ENCODE data around the gene LPAR2. TPM values are rescaled to one million over a fixed set of nuclear protein-coding genes. Genes with fewer than 3 reads are reported as not detected.

Gene LPAR2
- total and polyA plus RNA-seq, 2 experiments from 2014 or later = 39.4 to 63.1 TPM

GRCh38 chr19:19670070-19670551, 42.1 kb upstream of the LPAR2 start:
- peak overlapping the region; percentile 91 for H3K27ac Mint-ChIP-seq
- peaks cover 16% of the 10 kb centered on the region for H3K27me3 Mint-ChIP-seq (ENCODE audit: insufficient read depth, low read depth, poor library complexity)
- Histone ChIP-seq H3K4me1 (ENCODE audit: insufficient read depth) (peaks cover 19% of the 10 kb centered on the region), H3F3A (replicated peaks; ENCODE audit: low read depth) (peaks cover 26% of the 10 kb centered on the region), H3K79me2 (replicated peaks; ENCODE audit: insufficient read depth) (peaks cover 60% of the 10 kb centered on the region), H3K27me3 (ENCODE audit: insufficient read depth) (no peaks in the 10 kb centered on the region), H3K4me3 (peak overlapping the region; percentile 92), H2AFZ (no peak overlapping the region), H4K20me1 (replicated peaks; ENCODE audit: insufficient read depth) (peaks cover 43% of the 10 kb centered on the region), H3K9me2 (ENCODE audit: insufficient read depth) (0 out of 2 replicates have a peak, but pooled peaks cover 2% of the 10 kb centered on the region), H3K4me2 (peak overlapping the region; percentile 81), H3K27ac (ENCODE audit: low read depth) (peak overlapping the region; percentile 89), H3K36me3 (ENCODE audit: insufficient read depth) (peaks cover 9% of the 10 kb centered on the region)
- peak overlapping the region; percentile 92 for H3K4me3 Mint-ChIP-seq
- peaks cover 16% of the 10 kb centered on the region; the same call in 2 of the 3 replicates for H3K4me1 Mint-ChIP-seq
- no peaks in the 10 kb centered on the region for H3K9me3 Mint-ChIP-seq
- peaks cover 42% of the 10 kb centered on the region for H3K36me3 Mint-ChIP-seq (ENCODE audit: low read depth)
- peak; percentile 39 for ATAC-seq
- DNase-seq (ENCODE audit: low spot score) = peak; percentile 88
- TF ChIP-seq ZNF462 (CRISPR knock-in tag; IDR thresholded peaks at IDR 0.05) = no peak
- TF ChIP-seq EZH2phosphoT487 (IDR thresholded peaks at IDR 0.05; ENCODE audit: unreplicated experiment) = no peak
- TF ChIP-seq, protein P1, sequence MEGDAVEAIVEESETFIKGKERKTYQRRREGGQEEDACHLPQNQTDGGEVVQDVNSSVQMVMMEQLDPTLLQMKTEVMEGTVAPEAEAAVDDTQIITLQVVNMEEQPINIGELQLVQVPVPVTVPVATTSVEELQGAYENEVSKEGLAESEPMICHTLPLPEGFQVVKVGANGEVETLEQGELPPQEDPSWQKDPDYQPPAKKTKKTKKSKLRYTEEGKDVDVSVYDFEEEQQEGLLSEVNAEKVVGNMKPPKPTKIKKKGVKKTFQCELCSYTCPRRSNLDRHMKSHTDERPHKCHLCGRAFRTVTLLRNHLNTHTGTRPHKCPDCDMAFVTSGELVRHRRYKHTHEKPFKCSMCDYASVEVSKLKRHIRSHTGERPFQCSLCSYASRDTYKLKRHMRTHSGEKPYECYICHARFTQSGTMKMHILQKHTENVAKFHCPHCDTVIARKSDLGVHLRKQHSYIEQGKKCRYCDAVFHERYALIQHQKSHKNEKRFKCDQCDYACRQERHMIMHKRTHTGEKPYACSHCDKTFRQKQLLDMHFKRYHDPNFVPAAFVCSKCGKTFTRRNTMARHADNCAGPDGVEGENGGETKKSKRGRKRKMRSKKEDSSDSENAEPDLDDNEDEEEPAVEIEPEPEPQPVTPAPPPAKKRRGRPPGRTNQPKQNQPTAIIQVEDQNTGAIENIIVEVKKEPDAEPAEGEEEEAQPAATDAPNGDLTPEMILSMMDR (conservative IDR thresholded peaks at IDR 0.05; ENCODE audit: low read depth in 2 of 2) = no peak
- TF ChIP-seq POLR2AphosphoS5 (IDR thresholded peaks at IDR 0.05; ENCODE audit: low read depth) = no peak
- no peak for TF ChIP-seq STAT1 (IDR thresholded peaks at IDR 0.05; ENCODE audit: unreplicated experiment)
- no peak for TF ChIP-seq ZNF331 (CRISPR knock-in tag; IDR thresholded peaks at IDR 0.05; ENCODE audit: low read depth)
- no peak for TF ChIP-seq CREB1 (CRISPR knock-in tag; IDR thresholded peaks at IDR 0.05; ENCODE audit: low read depth)
- TF ChIP-seq JUNB (IDR thresholded peaks at IDR 0.05; ENCODE audit: unreplicated experiment) = no peak
- no peak for TF ChIP-seq NANOG (IDR thresholded peaks at IDR 0.05; ENCODE audit: borderline replicate concordance)
- TF ChIP-seq, protein P2, sequence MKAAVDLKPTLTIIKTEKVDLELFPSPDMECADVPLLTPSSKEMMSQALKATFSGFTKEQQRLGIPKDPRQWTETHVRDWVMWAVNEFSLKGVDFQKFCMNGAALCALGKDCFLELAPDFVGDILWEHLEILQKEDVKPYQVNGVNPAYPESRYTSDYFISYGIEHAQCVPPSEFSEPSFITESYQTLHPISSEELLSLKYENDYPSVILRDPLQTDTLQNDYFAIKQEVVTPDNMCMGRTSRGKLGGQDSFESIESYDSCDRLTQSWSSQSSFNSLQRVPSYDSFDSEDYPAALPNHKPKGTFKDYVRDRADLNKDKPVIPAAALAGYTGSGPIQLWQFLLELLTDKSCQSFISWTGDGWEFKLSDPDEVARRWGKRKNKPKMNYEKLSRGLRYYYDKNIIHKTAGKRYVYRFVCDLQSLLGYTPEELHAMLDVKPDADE (IDR thresholded peaks at IDR 0.05) = no peak
- TF ChIP-seq, protein P3, sequence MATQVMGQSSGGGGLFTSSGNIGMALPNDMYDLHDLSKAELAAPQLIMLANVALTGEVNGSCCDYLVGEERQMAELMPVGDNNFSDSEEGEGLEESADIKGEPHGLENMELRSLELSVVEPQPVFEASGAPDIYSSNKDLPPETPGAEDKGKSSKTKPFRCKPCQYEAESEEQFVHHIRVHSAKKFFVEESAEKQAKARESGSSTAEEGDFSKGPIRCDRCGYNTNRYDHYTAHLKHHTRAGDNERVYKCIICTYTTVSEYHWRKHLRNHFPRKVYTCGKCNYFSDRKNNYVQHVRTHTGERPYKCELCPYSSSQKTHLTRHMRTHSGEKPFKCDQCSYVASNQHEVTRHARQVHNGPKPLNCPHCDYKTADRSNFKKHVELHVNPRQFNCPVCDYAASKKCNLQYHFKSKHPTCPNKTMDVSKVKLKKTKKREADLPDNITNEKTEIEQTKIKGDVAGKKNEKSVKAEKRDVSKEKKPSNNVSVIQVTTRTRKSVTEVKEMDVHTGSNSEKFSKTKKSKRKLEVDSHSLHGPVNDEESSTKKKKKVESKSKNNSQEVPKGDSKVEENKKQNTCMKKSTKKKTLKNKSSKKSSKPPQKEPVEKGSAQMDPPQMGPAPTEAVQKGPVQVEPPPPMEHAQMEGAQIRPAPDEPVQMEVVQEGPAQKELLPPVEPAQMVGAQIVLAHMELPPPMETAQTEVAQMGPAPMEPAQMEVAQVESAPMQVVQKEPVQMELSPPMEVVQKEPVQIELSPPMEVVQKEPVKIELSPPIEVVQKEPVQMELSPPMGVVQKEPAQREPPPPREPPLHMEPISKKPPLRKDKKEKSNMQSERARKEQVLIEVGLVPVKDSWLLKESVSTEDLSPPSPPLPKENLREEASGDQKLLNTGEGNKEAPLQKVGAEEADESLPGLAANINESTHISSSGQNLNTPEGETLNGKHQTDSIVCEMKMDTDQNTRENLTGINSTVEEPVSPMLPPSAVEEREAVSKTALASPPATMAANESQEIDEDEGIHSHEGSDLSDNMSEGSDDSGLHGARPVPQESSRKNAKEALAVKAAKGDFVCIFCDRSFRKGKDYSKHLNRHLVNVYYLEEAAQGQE (IDR thresholded peaks at IDR 0.05; ENCODE audit: unreplicated experiment) = no peak
- TF ChIP-seq EZH2 (IDR thresholded peaks at IDR 0.05; ENCODE audit: low read depth, unreplicated experiment) = no peak
- no peak for TF ChIP-seq ZNF114 (CRISPR knock-in tag; IDR thresholded peaks at IDR 0.05)

Measured in GM23338 (cell line).